CD4-positive, alpha-beta T cell treated with Interleukin-4 for 4 hours (primary cell): ENCODE measurements around the gene VEGFB.
"Not testable (repeated sequence)": the region's sequence is repeated elsewhere in the genome, so short reads cannot be mapped to it uniquely, and the experiment has no call there.

ENCODE experiments used
- DNase-seq: peaks from one replicate; pipeline ENCODE4 v3.0.0-alpha.2; 2020

Gene VEGFB

GRCh38 chr11:64232182-64232966 is 2.0 kb upstream of the VEGFB start:
- no peak for DNase-seq

GRCh38 chr11:64232967-64233315 is 1.4 kb upstream of the VEGFB start:
- DNase-seq, result no peak

GRCh38 chr11:64234647-64235379 is 429 bp downstream of the VEGFB start:
- no peak for DNase-seq

DNA sequence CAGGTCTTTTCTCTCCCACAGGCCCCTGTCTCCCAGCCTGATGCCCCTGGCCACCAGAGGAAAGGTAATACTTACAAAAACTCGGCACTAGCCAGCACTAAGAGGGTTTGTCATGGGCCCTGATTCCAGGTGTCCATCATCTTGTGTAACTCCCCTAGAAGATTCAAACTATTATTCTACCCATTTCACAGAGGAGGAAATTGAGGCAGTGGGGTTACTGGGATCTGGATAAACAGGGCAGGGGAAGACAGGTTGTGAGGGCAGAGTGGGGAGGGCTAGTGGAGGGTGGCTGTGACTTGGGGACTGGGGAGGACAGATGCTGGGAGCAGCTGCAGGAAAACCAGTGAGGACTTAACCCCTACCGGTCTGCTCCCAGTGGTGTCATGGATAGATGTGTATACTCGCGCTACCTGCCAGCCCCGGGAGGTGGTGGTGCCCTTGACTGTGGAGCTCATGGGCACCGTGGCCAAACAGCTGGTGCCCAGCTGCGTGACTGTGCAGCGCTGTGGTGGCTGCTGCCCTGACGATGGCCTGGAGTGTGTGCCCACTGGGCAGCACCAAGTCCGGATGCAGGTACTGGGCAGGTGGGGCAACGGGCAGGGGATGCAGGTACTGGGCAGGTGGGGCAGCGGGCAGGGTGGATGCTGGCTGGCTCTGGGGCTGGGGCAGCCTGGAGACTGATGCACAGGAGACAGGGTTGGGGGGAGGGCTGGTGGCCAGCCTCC is 1.2 kb downstream of the VEGFB start:
- no peak for DNase-seq

GRCh38 chr11:64237484-64237951 is 3.1 kb downstream of the VEGFB start:
- no peak for DNase-seq

GRCh38 chr11:64238076-64238475 is 3.7 kb downstream of the VEGFB start:
- DNase-seq, result no peak

DNA sequence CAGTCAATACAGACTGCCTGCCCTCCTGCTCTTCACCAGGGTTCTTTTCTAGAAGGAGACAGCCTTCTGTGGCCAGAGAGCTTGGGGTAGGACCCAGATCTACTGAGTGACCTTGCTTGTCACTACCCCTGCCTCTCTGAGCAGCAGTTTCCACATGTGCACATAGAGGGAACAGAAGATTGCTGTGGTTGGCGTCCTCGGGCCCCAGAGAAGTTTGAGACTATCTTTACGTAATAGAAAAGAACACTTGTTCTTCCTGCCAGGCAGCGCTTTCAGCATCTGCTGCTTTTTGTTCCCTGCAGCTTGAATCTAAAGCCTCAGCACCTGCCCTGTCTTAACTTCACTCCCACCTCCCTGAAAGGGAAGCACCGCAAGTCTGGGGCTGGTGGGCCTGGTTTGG is 4.6 kb downstream of the VEGFB start:
- no peak for DNase-seq

DNA sequence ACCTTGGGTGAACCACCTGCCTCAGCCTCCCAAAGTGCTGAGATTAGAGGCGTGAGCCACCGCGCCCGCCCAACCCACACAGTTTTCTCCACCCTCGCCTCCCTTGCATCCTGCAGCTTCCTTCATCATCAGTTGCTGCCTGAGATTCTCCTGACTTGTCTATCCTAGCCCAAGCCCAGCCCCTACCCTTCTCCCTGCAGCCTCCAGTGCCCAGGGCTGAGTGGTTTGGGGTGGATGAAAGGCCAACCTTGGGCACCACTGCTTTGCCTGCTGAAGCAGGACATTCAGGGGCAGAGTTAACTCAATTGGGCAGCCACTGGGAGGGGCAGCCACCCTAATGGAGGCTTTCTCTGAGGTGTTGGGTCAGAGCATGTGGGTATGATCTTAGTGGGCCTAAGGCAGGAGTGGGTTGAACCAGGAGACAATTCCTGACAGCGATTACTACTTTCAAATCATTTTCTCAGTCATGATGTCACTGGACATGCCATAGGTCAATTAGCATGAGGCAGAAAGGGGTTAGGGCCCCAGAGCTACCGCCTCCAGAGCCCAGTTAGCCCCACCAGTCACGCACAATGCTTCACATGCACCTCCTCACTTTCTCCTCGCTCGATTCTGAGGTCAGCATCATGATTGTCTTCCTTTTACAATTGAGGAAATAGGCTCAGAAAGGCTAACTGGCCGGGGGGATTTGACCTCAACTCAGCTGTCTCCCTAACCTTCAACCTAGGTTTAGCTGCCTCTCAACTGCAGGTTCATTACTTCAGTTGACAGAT is 5.5 kb downstream of the VEGFB start:
- no peak for DNase-seq

GRCh38 chr11:64240435-64241240 is 6.3 kb downstream of the VEGFB start, which contains the start of gene FKBP2:
TSS of gene FKBP2 (plus strand) at chr11:64241095. CDS start at chr11:64242388, 1,293 bp downstream.
- DNase-seq, result peak; percentile 97

- DNase-seq, result no peak
Observed at GRCh38 chr11:64241241-64241490, 6.8 kb downstream of the VEGFB start.

DNA sequence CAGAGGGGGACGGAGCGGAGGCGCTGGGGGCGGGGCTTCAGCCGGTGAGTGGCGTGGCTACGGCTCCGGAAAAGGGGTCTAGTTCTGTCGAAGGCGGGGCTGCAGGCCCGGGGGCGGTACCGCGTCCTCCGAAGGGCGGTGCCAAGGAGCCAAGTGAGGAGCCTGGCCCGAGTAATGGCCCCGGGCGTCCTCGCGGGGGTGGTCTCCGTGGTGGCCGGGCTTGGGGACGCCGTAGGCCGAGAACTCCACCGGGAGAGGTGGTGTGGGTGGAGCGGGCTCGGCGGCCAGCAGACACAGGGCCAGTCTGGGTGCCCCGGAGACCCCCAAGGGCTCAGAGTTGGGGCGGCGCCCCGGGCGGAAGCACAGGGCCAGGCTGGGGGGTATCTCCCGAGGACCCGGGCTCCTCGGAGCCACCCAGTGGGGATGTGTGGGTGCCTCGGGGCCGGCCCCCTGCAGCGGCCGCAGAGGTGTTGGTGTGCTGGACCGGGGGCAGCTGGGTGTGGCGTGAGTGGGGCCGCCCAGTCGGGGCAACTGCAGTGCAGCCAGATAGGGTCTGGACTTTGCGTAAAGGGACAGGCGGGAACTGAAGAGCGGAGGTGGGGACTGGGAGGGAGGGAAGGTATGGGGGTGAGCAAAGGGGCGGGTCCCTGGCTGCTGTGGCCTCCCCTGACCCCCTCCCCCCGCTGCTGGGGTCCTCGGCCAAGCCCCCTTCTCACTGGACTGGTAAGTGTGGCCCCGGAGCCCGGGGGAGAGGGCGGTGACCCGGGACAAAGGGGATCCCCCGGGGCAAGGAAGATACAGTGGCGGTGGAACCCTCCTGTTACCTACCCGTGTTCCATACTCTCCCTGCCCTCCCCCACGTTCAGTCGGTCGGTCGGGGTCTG is 7.3 kb downstream of the VEGFB start:
- peak; percentile 99 for DNase-seq

- DNase-seq, result no peak
Observed at GRCh38 chr11:64243236-64243854, 9.0 kb downstream of the VEGFB start.

DNA sequence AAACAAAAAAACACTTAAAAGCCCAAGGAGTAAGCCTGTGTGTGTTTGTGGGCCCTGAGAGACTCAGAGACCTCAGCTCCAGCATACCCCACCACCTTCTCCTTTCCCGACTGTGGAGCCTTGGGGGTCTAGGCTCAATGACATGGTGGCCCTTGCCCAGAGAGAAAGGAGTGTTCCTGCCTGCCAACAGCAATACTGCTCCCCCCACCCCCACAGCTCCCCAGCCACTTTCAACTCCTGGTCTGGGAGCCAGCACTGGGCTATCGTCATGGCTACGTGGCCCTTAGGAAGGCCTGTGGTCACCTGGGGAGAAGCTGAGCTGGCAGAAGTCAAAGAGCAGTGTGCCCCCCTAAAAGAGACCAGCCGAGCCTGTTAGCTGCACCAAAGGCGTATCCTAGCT is 9.7 kb downstream of the VEGFB start:
- no peak for DNase-seq

DNA sequence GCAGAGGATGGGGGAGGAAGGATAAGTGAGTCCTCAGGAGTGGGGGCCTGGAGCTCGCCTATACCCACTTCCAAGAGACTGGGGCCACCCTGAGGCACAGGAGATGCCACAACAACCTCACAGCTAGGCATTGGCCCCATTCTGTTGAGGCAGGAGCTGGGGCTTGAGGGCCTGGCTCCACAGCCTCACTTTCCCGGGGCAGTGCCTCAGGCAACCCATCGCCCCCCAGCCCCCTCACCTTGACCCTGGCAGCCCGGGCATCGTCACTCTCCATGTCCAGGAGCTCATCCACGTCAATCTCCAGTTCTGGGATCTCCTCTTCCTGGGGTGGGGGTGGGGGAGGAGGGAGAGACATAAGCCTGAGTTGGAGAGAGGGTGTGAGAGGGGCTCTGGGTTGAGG is 10.6 kb downstream of the VEGFB start:
- no peak for DNase-seq

- peak; percentile 51 for DNase-seq
Observed at GRCh38 chr11:64245401-64245796, 11.0 kb downstream of the VEGFB start.

DNA sequence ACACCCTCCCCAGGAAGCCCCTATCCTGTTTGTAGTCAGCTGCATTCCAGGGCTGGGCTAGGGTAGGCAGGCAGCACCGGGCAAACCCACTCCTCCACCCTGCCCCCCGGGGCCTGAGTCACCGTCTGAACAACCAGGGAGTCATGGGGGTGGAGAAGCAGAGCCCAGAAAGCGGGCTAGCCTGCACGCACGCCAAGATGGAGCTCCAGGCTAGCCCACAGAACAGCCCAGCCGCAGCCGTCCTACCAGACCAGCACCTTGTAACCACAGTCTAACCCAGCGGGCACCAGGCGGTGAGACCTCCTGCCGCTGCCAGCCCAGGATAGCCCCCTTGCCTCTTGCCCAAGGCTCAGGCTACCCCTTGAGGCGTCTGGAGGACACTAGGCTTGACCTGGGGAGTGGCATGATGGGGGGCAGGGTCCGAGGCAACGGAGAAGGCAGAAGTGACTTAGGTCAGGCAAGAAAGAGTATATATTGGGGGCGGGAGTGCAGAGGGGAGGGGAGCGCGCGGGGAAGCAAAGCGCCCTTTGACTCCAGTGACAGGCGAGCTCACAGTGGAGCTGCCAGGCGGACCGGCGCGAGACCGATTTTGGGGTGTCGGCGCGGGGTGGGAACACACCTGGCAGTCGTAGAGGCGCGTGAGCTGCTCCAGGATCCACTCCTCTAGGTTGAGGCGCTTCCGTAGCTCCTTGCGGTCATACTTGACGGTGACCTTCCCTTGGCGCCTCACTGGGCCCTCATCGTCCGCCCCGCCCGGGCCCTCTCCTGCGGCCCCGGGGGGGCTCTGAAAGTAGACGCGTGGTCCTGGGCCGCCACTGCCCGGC is 11.6 kb downstream of the VEGFB start:
- DNase-seq, result peak; percentile 83

- DNase-seq, result not testable (repeated sequence)
Observed at GRCh38 chr11:64246621-64246870, 12.2 kb downstream of the VEGFB start.

DNA sequence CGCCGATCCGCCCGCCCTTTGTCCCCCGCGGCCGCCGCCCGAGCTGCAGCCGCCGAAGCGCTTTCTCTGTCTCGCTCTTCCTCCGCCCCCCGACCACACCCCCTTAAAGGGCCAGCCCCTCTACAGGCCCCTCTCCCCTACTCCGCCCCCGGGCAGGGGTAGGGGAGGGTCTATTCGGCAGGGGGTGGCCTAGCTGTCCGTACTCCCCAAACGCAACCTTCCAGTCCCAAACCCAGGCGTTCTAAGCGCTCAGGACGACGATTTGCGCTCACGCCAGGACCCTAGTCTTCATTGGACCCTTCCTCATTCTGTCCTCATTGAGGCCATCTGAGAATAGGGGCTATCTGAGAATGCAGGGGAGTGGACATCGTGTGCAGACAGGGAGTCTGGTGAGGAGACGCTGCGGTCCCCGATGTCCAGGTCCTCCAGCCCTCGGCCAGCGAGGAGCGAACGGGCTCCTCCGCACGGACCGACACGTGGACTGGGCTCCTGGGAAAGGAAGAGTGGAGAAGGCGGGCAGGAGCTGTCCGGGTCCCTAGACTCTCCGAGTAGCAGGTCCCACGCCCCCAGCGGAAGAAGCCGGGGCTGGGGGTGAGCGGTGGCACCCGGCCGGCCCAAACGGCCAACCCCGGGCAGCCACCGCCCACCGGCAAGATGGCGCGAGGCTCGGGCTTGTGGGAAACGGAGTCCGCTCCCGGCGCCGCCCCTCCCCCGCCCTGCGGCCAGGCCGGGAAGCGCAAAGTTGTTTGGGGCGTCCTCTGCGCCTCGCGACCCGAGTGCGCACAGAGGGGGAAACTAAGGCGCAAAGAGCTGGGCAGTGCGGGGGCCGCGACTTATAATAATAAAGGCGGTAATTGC is 12.7 kb downstream of the VEGFB start, which contains the start of gene PPP1R14B:
Gene PPP1R14B (minus strand): TSS at position 73 of the 858 bp plus-strand sequence. CDS start 270 bp downstream, outside the sequence.
- DNase-seq, result peak; percentile 76
